Stimulated activated CD8-positive, alpha-beta memory T cell treated with anti-CD3 and anti-CD28 coated beads, Interleukin-12 subunit alpha, Interleukin-12 subunit beta, amount 100 ng/mL, for 4 hours (primary cell): Measurements from ENCODE around the gene CARHSP1.
"Not testable (repeated sequence)": the region's sequence is repeated elsewhere in the genome, so short reads cannot be mapped to it uniquely, and the experiment has no call there.

Experiments
- DNase-seq: peaks from one replicate; pipeline ENCODE4 v3.0.0-alpha.2; 2020; ENCODE audit warnings: low read depth

CARHSP1 gene

DNA sequence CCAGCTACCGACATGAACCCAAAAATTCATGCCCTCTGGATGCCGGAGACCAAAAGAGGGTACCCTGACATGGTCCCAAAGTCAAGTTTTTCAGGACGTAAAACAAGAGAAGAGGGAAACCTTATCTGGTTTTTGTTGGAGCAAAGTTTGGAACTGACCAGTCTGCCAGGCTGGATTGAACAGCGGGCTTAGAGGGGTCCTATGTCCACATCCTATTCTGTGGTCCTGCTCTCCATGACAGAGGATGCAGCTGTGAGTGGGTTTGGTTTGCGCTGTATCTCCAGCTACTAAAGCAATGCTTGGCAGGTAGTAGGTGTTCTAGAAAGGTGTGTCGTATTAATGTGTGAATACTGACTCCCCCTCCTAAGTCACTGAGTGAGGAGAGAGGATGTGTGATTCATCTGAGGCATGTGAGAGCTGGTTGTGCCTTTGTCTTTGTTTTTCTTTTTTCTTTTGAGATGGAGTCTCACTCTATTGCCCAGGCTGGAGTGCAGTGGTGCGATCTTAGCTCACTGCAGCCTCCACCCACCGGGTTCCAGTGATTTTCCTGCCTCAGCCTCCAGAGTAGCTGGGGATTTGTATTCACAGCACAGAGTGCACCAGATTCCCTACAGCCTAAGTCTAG lies 40.2 kb downstream of the CARHSP1 start:
- no peak for DNase-seq

DNA sequence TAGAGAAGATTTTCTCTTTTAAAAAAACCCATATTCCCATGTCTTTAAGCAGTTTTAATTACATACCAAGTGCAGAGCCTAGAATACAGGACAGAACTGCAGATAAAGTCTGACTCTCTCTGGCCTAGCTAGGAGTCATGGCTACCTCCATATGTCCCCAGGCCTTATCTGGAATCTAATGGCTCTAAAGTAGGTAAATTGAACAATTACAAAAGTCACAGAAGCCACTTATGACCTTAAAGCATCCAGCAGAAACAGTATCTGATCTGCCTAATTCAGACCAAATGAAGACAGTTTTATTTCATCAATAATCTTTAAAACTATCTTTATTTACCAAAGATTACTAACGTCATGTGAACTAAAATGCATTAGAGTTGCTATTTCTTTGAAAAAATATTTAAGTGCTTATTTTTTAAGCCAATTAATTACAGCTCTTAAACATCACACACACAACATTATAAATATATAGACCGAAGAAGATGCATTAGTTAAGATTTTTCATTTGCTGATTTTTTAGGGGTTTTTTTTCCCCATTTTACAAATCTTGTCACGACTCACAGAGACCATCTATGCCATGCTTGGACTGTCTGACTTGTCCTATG lies 42.4 kb downstream of the CARHSP1 start:
- no peak for DNase-seq

DNA sequence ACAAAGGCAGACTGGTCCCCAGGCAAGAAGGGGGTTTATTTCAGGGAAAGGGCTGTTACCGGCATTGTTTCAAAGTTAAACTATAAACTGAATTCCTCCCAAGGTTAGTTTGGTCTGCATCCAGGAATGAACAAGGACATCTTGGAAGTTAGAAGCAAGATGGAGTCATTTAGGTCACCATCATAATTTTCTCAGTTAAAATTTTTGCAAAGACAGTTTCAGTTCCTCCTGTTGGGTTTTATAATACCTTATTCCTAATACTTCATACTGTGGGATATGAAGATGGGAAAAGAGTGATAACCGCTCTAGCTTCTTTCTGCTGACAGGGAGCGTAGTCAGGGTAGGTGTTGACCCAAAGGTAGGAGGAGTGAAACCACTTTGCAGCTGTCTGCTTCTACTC lies 46.4 kb downstream of the CARHSP1 start:
- no peak for DNase-seq

DNA sequence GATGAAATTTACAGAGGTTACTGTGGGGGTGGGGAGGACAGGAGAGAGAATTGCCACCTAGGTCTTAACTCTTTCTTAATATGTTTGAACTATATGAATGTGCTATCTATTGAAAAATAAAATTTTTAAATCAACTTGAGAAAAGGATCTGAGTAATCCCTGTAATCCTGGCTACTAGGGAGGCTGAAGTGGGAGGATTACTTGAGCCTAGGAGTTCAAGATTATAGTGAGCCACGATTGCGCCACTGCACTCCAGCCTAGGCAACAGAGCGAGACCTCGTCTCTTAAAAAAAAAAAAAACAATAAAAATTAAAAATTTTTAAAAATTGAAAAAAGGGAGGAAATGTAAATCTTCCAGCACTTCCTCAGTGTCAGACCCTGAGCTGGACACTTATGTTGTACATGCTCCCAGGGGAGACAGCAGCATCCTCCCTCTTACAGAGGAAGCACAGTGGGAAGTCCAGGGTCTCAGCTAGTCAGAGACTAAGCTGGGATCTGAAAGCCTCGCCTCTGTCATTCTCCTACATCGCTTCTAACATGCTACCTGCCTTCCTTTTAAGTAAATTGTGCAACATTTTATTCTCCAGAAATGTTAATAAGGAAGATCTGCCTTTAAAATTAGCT lies 49.3 kb downstream of the CARHSP1 start:
- DNase-seq, result no peak

DNA sequence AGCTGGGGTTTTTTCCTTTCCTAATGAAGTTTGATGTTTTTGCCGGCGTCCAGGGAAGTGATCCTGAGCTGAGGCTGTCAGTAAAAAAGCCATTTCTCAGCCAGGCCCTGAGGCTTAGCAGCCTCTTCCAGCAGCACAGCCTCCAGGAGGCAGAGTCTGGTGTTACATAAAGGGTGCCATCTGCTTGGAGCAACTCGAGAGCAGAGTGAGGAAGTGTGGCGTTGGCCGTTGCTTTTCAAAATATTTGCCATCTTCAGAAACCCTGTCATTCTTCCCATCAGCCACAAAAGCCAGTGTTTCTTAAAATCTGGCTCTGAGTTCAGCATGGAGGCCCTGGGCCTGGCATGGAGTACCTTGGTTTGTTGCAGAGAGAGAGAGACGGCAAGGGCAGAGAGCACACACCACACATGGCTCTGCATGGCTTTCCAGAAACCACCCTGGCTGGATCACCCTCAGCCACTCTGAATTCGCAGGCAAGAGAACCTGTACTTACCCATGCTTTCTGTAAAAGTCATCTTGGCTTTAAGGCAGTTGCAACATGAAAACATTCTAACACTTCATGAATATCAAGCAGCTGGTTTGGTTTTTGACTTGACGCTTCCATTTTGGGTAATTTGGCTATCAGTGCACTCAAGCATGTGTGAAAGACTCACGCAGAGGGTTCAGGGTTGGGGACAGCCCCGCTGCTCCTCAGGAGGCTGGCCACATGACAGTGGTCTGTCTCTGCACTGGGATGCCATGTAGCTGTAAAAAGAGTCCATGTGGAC lies 50.1 kb downstream of the CARHSP1 start:
- no peak for DNase-seq

DNA sequence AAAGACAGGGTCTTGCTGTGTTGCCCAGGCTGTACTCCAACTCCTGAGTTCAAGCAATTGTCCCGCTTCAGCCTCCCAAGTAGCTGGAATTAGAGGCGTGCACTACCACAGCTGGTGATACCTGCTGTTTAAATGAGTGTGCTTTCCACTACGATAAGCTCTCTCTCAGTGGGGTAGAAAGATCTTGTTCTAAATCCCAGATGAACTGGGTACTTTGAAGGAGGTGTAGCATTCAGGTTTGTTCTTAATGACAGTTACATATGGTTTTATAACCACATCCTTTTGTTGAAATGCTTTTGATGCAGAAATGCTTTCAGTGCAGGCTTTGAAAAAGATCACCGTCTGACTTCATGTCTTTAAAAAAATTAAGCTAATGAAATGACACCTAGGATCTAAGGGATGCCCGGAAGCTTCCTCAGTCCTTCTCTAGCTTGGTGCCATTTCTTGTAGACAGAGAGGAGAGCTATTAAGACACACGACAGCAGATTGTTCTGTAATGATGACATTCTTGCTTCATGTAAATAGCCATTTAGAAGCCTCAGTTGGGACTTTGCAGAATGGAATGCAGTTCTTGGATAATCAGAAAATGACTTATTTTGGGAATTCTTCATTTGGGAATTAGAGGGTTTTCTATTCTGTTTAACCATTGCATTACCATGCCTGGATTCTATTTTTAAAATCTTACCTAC lies 51.7 kb downstream of the CARHSP1 start:
- DNase-seq, result no peak

DNA sequence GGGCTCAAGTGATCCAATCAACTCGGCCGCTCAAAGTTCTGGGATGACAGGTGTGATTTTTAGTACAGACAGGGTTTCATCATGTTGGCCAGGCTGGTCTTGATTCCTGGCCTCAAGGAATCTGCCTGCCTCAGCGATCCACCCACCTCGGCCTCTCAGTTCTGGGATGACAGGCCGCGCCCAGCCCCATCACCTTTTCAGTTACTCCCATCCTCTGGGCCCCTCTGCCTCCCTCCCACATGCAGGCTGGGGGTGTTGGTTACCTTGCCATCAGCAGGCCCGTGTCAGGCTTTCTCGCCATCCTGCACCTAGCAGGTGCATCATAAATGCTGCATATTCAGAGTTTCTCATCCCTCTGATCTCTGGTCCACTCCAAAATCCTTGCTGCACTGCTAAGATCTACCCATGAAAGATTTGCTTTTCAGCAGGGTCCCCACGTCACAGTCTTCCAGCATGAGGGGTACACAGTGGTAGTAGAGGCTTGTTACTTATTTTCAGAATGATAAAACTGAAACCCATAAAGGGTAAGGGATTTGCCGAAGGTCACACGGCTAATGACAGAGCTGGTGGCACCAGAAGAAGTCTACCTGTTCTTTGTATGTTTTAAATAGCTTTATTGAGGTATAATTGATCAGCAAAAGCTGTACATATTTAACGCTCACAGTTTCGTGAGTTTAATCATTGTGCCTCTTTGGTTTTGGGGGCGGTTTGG lies 54.6 kb downstream of the CARHSP1 start:
- no peak for DNase-seq

DNA sequence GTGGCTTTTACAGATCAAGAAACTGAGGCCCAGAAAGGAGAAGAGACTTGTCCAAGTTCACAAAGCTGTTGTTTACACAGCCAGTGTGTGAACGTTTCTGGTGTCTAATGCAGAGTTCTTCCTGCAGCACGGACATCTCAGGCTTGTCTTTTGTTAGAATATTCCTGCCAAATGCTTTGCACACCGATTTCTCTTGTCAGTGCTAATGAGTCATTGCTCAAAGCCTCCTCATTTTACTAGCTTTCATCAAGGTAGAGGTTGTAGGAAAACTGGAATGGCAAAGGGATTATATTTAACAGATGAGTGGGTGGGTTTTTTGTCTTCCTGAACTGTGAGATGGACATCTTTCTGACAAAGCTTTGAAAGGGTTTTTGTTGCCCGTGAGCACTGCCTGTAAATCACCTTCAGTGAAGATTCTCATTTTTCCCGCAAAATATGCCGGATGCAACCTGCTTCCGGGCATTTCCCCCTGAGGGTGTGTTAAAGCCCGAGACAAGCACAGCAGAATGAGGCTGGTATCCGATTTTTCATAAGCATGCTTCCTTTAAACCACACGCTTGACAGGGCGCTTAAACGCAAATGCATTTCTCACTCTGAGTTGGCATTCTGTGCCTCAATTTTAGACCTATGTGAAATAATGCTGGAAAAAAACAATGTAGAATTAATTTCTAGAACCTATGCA lies 56.5 kb downstream of the CARHSP1 start:
- no peak for DNase-seq

DNA sequence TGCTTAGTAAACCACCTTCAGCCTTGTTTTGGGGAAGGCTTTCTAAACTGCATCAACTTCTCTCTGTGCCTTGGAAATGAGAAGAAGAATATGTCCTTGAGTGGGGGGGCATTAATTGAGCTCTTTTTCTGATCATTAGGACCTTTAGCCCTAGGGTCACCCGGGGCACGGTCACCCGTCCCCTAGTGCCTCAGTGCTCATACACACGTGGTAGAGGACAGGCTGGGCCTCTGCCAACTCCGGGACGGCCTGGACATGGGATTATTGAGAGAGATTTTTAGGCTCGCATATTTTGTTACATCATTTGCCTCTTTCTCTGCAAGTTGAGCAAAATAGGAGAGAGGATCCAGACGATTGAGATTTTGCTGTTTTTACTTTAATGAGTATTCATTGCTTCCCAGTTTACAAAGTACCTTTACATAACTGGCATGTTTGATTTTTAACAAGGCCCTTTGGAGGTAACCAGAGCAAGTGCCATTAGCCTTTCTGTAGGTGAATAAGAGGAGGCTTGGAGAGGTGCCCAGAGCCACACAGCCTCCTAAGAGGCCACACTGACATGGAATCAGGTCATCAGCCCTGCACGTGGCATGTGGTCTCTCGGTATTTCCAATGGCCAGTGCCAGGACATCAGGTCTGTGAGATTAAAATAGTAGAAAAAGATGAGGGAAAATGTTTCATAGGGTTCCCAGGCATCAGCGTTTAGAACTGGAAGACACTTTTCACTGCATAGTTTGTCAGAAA lies 60.0 kb downstream of the CARHSP1 start:
- DNase-seq, result no peak

DNA sequence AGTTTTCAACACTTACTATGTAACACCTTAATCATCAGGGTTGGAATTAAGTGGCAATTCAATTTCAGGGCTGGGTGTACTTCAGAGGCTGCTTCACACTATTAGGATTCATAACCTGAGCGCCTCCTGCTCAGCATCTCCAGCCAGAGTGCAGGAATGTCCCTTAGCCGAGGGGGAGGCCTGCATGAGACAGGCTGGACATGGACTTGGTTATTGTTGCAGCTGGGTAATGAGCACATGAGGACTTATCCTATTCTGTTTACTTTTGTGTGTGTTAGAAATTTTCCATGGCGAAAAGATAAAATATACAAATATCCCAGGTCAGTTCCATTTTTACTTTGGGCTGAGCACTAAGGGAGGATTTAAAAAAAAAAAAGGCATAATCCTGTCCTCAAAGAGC lies 60.8 kb downstream of the CARHSP1 start:
- no peak for DNase-seq

GRCh38 chr16:8807189-8807588 lies 61.6 kb downstream of the CARHSP1 start:
- DNase-seq, result no peak

DNA sequence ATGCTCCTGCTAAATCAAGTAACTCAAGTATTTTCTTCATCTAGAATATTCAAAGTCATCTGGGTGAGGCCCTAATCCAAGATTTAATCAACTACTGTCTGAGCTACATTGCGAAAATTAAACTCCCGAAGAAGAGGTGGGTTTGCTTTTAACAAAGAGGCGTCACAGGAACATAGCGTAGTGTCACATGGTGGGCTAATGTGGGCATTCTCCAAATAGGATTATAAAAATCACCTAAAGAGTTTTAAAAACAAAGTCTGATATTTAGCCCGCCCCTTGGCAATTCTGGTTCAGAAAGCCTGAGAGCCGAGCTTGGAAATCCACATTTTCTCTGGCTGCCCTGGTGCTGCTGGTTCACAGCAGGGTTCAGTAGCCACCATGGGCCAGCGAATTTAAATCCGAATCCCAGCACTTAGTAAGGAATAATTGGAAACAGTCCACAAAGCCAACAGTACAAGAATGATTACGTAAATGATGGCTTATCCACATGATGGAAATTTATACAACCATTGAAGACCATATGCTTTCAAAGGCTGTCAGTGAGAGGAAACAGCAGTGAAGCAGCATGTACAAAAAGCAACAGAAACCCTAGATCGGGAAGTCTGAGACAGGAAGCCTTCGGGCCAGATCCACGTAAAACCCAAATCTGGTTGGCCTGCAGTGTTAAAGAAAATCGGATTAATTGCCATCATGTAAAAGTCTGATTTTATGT lies 62.4 kb downstream of the CARHSP1 start:
- DNase-seq, result no peak

- no peak for DNase-seq
Observed at GRCh38 chr16:8804313-8804712, 64.5 kb downstream of the CARHSP1 start.

DNA sequence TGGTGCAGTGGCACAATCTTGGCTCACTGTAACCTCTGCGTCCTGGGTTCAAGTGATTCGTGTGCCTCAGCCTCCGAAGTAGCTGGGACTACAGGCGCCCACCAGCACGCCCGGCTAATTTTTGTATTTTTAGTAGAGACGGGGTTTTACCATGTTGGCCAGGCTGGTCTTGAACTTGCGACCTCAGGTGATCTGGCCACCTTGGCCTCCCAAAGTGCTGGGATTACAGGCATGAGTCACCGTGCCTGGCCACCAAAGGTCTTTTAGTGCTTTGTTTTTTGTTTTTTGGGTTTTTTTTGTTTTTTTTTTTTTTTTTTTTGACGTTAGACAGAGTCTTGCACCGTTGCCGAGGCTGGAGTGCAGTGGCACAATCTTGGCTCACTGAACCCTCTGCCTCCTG lies 65.1 kb downstream of the CARHSP1 start:
- not testable (repeated sequence) for DNase-seq
